NOMO-1 treated with DMSO at 0.1 percent for 48 hours (cell line): ENCODE results near the gene GP9.
A peak's percentile ranks its signal among the peaks of the same experiment; 100 is the strongest.

ENCODE experiments used
- DNase-seq: peaks from one replicate; lab custom pipeline; 2025; ENCODE audit not compliant: unreplicated experiment; lab: John Stamatoyannopoulos, UW

The GP9 gene

GRCh38 chr3:129060276-129061022 lies at the start of gene GP9:
TSS of gene GP9 (plus strand) at chr3:129060779. CDS start at chr3:129061740, 961 bp downstream.
- DNase-seq = no peak

GRCh38 chr3:129013491-129013891 lies 47.1 kb upstream of the GP9 start:
- no peak for DNase-seq

- DNase-seq = no peak
These were observed 46.4 kb upstream of the GP9 start for GRCh38 chr3:129014148-129014547.

- DNase-seq = no peak
These were observed 45.7 kb upstream of the GP9 start for GRCh38 chr3:129014793-129015345.

- peak; percentile 35 for DNase-seq
These were observed 45.0 kb upstream of the GP9 start for GRCh38 chr3:129015388-129016105.

- DNase-seq = peak; percentile 93
These were observed 44.2 kb upstream of the GP9 start for GRCh38 chr3:129016356-129016719.

GRCh38 chr3:129016720-129017483 lies 43.7 kb upstream of the GP9 start:
- no peak for DNase-seq

- DNase-seq = no peak
These were observed 43.1 kb upstream of the GP9 start for GRCh38 chr3:129017484-129017899.

GRCh38 chr3:129018271-129018670 lies 42.3 kb upstream of the GP9 start:
- no peak for DNase-seq

- DNase-seq = no peak
These were observed 41.8 kb upstream of the GP9 start for GRCh38 chr3:129018751-129019150.

GRCh38 chr3:129019266-129019665 lies 41.3 kb upstream of the GP9 start:
- no peak for DNase-seq

- no peak for DNase-seq
These were observed 39.9 kb upstream of the GP9 start for GRCh38 chr3:129020691-129021090.

- no peak for DNase-seq
These were observed 39.4 kb upstream of the GP9 start for GRCh38 chr3:129021140-129021551.

- no peak for DNase-seq
These were observed 38.2 kb upstream of the GP9 start for GRCh38 chr3:129022114-129023007.

- no peak for DNase-seq
These were observed 37.6 kb upstream of the GP9 start for GRCh38 chr3:129023008-129023358.

- no peak for DNase-seq
These were observed 36.7 kb upstream of the GP9 start for GRCh38 chr3:129023909-129024308.

- no peak for DNase-seq
These were observed 35.5 kb upstream of the GP9 start for GRCh38 chr3:129025108-129025507.

GRCh38 chr3:129025691-129026435 lies 34.7 kb upstream of the GP9 start:
- DNase-seq = no peak

GRCh38 chr3:129026728-129027543 lies 33.6 kb upstream of the GP9 start:
- DNase-seq = peak; percentile 99
